Epithelial cell of esophagus (primary cell): ENCODE data around the gene PABPC1L.

Source experiments
- DNase-seq: peaks from one replicate; pipeline ENCODE4 v3.0.0; 2010; ENCODE audit warnings: low read depth
- H3K4me3 ChIP-seq: 2 replicates; pipeline ENCODE4 v1.5.1; 2011; ENCODE audit warnings: mild to moderate bottlenecking, low read length, control low read depth
- TF ChIP-seq, protein P1 (sequence below): IDR thresholded peaks from 2 replicates; pipeline ENCODE4 v1.5.1; 2011; ENCODE audit warnings: low read depth, mild to moderate bottlenecking, low read length, control low read depth, inconsistent platforms; ENCODE audit not compliant: insufficient read depth; ENCODE audit errors: missing control alignments

Gene PABPC1L

GRCh38 chr20:44883214-44883902 is 26.5 kb upstream of the PABPC1L start:
- no peak overlapping the region for H3K4me3 ChIP-seq
- TF ChIP-seq, protein P1, sequence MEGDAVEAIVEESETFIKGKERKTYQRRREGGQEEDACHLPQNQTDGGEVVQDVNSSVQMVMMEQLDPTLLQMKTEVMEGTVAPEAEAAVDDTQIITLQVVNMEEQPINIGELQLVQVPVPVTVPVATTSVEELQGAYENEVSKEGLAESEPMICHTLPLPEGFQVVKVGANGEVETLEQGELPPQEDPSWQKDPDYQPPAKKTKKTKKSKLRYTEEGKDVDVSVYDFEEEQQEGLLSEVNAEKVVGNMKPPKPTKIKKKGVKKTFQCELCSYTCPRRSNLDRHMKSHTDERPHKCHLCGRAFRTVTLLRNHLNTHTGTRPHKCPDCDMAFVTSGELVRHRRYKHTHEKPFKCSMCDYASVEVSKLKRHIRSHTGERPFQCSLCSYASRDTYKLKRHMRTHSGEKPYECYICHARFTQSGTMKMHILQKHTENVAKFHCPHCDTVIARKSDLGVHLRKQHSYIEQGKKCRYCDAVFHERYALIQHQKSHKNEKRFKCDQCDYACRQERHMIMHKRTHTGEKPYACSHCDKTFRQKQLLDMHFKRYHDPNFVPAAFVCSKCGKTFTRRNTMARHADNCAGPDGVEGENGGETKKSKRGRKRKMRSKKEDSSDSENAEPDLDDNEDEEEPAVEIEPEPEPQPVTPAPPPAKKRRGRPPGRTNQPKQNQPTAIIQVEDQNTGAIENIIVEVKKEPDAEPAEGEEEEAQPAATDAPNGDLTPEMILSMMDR = no peak
- no peak for DNase-seq

- DNase-seq = no peak
- TF ChIP-seq, protein P1 = no peak
- H3K4me3 ChIP-seq = peak overlapping the region; percentile 97
Measured at GRCh38 chr20:44884907-44885391, 24.9 kb upstream of the PABPC1L start.

DNA sequence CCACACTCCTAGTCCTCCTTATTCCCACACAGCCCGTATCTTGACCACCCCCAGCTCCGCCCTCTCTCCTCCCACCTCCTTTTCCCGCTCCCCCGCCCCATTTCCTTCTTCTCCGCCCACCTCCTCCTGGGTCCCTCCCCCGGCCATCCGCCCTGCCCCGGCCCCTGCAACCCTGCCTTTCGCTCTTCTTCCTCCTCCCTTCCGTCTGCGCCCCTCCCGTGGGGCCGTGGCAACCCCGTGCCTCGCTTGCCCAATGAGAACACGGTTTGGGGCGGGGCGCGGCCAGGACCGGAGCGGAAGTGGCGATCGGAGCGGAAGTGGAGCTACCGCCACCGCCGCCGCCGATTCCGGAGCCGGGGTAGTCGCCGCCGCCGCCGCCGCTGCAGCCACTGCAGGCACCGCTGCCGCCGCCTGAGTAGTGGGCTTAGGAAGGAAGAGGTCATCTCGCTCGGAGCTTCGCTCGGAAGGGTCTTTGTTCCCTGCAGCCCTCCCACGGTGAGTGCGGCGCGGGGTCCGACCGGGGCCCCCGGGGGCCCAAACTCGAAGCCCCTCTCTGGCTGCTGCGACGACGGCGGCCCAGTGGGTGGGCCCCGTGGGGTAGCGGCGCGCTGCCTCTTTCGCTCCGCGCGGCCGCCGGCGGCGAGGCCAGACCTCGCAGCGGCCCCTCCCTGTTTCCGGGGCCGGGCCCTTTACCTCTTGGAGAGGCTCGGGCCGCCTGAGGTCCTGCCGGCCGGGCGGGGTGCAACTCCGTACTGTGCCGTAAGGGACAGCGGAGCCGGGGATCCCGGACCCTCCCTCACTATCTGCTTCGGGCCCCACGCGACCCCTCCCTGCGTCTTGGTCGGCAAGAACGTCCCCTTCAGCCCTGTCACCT is 24.2 kb upstream of the PABPC1L start, which contains the start of gene YWHAB:
TSS of gene YWHAB (plus strand) at position 314 of the 874 bp plus-strand sequence. CDS start 15,829 bp downstream, outside the sequence.
- H3K4me3 ChIP-seq = peak within 1 kb of the TSS; percentile 97
- DNase-seq = peak; percentile 99
- TF ChIP-seq, protein P1 = no peak

DNA sequence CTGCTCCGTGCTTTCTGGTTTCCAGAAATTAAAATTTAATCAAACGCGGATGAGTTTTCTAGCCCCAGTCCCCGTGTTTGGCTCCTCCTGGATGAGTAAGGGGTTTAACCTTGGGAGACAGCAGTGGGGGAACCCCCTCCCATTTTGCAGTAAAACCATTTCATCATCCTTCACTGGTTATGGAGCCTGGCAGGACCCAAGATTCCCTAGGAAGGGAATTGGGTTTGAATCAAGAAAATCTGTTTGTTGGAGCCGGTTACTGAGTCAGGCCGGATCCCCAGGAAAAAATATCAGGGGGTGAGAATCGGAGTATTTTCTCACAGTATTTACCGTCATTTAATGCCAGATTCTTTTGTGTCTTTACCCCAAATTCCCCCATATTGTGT is 23.6 kb upstream of the PABPC1L start:
- H3K4me3 ChIP-seq = peak overlapping the region; percentile 97
- TF ChIP-seq, protein P1 = no peak
- no peak for DNase-seq

DNA sequence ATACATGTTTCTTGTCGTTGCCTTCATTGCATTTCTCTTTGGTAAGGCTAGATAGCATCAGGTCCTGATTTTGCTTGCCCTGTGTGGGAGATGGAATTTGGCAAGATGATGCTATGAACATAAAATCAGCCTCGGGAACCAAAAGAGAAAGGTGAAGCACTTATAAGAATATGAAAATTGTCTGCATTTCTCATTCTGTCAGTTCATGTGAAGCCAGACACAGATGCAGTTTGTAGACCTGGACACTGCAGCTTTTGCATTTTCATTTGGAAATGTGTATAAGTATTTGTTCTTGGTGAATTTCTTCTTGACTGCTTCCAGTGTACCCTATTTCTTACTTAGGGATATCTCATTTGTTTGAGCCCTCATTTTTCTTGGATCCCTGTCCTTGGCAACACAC is 23.0 kb upstream of the PABPC1L start:
- TF ChIP-seq, protein P1 = no peak
- no peak for DNase-seq

GRCh38 chr20:44887466-44887865 is 22.4 kb upstream of the PABPC1L start:
- peak overlapping the region; percentile 97 for H3K4me3 ChIP-seq
- DNase-seq = no peak
- TF ChIP-seq, protein P1 = no peak

More for the DNA sequence above, 23.0 kb upstream of the PABPC1L start:
- peak overlapping the region; percentile 97 for H3K4me3 ChIP-seq
